Measurements from ENCODE around the gene PANK4.

GRCh38 chr1:2469103-2469940 lies 57.1 kb downstream of the PANK4 start:
- TF ChIP-seq, protein P1, sequence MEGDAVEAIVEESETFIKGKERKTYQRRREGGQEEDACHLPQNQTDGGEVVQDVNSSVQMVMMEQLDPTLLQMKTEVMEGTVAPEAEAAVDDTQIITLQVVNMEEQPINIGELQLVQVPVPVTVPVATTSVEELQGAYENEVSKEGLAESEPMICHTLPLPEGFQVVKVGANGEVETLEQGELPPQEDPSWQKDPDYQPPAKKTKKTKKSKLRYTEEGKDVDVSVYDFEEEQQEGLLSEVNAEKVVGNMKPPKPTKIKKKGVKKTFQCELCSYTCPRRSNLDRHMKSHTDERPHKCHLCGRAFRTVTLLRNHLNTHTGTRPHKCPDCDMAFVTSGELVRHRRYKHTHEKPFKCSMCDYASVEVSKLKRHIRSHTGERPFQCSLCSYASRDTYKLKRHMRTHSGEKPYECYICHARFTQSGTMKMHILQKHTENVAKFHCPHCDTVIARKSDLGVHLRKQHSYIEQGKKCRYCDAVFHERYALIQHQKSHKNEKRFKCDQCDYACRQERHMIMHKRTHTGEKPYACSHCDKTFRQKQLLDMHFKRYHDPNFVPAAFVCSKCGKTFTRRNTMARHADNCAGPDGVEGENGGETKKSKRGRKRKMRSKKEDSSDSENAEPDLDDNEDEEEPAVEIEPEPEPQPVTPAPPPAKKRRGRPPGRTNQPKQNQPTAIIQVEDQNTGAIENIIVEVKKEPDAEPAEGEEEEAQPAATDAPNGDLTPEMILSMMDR (IDR thresholded peaks at IDR 0.05; ENCODE audit: low read length) = no peak
- TF ChIP-seq EZH2 (optimal IDR thresholded peaks at IDR 0.05; ENCODE audit: low read depth, low read length) = no peak

Data from MM.1S (cell line).